IPS-20b (cell line): Measurements from ENCODE around the gene EOGT.

Source experiments
- H3K27ac ChIP-seq: one replicate; pipeline ENCODE4 v1.5.1; 2013; ENCODE audit warnings: low read length
- H3K27me3 ChIP-seq: 2 replicates; pipeline ENCODE4 v1.6.1; 2013; ENCODE audit warnings: mild to moderate bottlenecking, low read length, inconsistent platforms; ENCODE audit not compliant: insufficient read depth
- H3K36me3 ChIP-seq: 2 replicates; pipeline ENCODE4 v1.6.1; 2013; ENCODE audit warnings: low read depth, mild to moderate bottlenecking, inconsistent platforms, low read length, moderate library complexity; ENCODE audit not compliant: insufficient read depth
- H3K4me1 ChIP-seq: 2 replicates; pipeline ENCODE4 v1.6.1; 2013; ENCODE audit warnings: mild to moderate bottlenecking, control low read depth, inconsistent platforms, low read length, moderate library complexity; ENCODE audit not compliant: insufficient read depth
- H3K4me3 ChIP-seq: 2 replicates; pipeline ENCODE4 v1.5.1; 2013; ENCODE audit warnings: mild to moderate bottlenecking, low read length, inconsistent platforms
- H3K9ac ChIP-seq: 2 replicates; pipeline ENCODE4 v1.6.1; 2013; ENCODE audit warnings: low read depth, mild to moderate bottlenecking, inconsistent platforms, low read length, moderate library complexity
- H3K9me3 ChIP-seq: 2 replicates; pipeline ENCODE4 v1.6.1; 2013; ENCODE audit warnings: mild to moderate bottlenecking, low read depth, low read length, inconsistent platforms; ENCODE audit not compliant: insufficient read depth

The EOGT gene

GRCh38 chr3:69031635-69032034 is 18.2 kb upstream of the EOGT start:
- Histone ChIP-seq H3K9ac (no peak overlapping the region), H3K36me3 (peaks cover 71% of the 10 kb centered on the region), H3K9me3 (no peaks in the 10 kb centered on the region), H3K4me3 (no peak overlapping the region), H3K27me3 (no peaks in the 10 kb centered on the region), H3K4me1 (no peaks in the 10 kb centered on the region), H3K27ac (no peak overlapping the region)

DNA sequence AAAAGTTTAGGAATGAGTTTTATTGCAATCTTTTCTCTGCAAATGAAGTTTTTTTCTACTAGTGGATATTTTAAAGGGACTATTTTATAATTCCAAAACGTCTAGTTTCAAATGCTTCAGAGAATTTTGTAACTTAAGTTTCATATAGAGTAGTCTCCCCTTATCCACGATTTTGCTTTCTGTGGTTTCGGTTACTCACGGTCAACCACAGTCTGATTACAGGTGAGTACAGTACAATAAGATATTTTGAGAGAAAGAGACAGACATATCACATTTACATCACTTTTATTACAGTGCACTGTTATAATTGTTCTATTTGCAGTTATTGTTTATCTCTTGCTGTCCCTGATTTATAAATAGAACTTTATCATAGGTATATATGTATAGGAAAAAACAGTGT is 7.4 kb upstream of the EOGT start:
- no peaks in the 10 kb centered on the region for H3K27me3 ChIP-seq
- H3K4me1 ChIP-seq: peaks cover 7% of the 10 kb centered on the region; the same call in 1 of the 2 replicates
- no peak overlapping the region for H3K27ac ChIP-seq
- H3K4me3 ChIP-seq: no peak overlapping the region
- H3K9me3 ChIP-seq: no peaks in the 10 kb centered on the region
- no peak overlapping the region for H3K9ac ChIP-seq
- H3K36me3 ChIP-seq: peaks cover 25% of the 10 kb centered on the region

- H3K4me1 ChIP-seq: peaks cover 8% of the 10 kb centered on the region; the same call in 1 of the 2 replicates
- no peaks in the 10 kb centered on the region for H3K9me3 ChIP-seq
- no peak overlapping the region for H3K4me3 ChIP-seq
- peaks cover 21% of the 10 kb centered on the region for H3K36me3 ChIP-seq
- no peaks in the 10 kb centered on the region for H3K27me3 ChIP-seq
- no peak overlapping the region for H3K9ac ChIP-seq
- no peak overlapping the region for H3K27ac ChIP-seq
These were observed 6.9 kb upstream of the EOGT start for GRCh38 chr3:69020424-69020823.

DNA sequence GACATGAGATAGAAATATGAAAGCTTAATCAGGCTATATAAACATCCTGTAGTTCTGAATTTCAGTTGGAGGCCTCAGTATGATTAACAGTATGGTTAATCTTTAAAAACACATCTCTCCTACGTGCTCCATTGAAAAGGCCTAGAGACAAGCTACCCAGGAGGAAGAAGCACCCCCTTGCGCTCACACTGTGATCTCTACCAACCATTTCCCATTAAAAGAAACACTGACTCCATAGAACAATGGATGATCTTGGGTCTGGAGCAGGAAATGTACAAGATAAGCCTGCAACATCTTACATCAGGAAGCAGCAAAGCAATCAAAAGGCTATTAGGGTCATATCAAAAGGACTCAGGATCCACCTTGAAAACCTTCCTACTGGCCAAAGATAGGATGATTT is 3.4 kb upstream of the EOGT start:
- H3K4me3 ChIP-seq: no peak overlapping the region
- peaks cover 29% of the 10 kb centered on the region; the same call in 1 of the 2 replicates for H3K4me1 ChIP-seq
- H3K9ac ChIP-seq: no peak overlapping the region
- no peaks in the 10 kb centered on the region for H3K36me3 ChIP-seq
- H3K27ac ChIP-seq: no peak overlapping the region
- H3K27me3 ChIP-seq: peaks cover 19% of the 10 kb centered on the region; the same call in 1 of the 2 replicates
- no peaks in the 10 kb centered on the region for H3K9me3 ChIP-seq

DNA sequence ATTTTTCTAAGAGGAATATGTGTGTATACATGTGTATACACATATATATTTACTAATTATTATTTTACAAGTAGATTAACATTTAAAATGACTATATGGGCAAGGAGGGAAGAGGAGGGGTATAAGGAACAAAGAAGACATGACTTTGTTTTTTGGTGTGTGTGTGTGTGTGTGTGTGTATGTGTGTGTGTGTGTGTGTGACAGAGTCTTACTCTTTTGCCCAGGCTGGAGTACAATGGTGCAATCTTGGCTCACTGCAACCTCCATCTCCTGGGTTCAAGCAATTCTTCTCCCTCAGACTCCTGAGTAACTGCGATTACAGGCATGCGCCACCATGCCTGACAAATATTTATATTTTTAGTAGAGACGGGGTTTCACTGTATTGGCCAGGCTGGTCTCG is 2.6 kb upstream of the EOGT start:
- no peak overlapping the region for H3K4me3 ChIP-seq
- H3K9me3 ChIP-seq: no peaks in the 10 kb centered on the region
- peaks cover 2% of the 10 kb centered on the region; the same call in 1 of the 2 replicates for H3K36me3 ChIP-seq
- H3K27me3 ChIP-seq: peaks cover 19% of the 10 kb centered on the region; the same call in 1 of the 2 replicates
- no peak overlapping the region for H3K9ac ChIP-seq
- H3K27ac ChIP-seq: no peak overlapping the region
- peaks cover 37% of the 10 kb centered on the region for H3K4me1 ChIP-seq

GRCh38 chr3:69014022-69014580 is 617 bp upstream of the EOGT start:
- Histone ChIP-seq H3K4me3 (peak overlapping the region; percentile 59), H3K27me3 (peaks cover 19% of the 10 kb centered on the region; the same call in 1 of the 2 replicates), H3K9me3 (no peaks in the 10 kb centered on the region), H3K36me3 (peaks cover 16% of the 10 kb centered on the region; the same call in 1 of the 2 replicates), H3K4me1 (peaks cover 56% of the 10 kb centered on the region), H3K9ac (peak overlapping the region; percentile 58; the same call in 1 of the 2 replicates), H3K27ac (no peak overlapping the region)

DNA sequence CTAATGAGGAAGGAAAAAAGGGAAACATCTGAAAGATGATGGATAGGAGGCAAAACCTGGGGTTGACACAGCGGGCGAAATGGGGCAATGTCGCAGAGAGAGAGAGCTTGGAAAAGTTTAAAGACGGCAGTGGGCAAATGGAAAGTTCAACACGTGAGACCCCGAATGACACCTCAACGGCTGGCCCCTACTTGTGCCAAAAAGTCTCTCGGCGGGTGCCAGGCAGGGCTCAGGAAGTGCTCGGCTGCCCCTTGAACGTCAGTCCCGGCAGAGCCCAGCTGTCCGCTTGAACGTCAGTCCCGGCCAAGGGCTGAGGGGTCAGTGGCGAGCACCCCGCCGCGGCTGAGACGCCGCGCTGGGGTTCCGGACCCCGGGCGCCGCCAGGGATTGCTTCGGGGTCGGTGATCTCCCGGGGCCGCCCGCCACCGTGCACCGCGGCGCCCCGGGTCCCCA is 658 bp downstream of the EOGT start:
- Histone ChIP-seq H3K27me3 (peaks cover 19% of the 10 kb centered on the region; the same call in 1 of the 2 replicates), H3K27ac (no peak overlapping the region), H3K9ac (peak overlapping the region; percentile 58; the same call in 1 of the 2 replicates), H3K9me3 (no peaks in the 10 kb centered on the region), H3K36me3 (peaks cover 29% of the 10 kb centered on the region; the same call in 1 of the 2 replicates), H3K4me3 (peak overlapping the region; percentile 59), H3K4me1 (peaks cover 62% of the 10 kb centered on the region)

DNA sequence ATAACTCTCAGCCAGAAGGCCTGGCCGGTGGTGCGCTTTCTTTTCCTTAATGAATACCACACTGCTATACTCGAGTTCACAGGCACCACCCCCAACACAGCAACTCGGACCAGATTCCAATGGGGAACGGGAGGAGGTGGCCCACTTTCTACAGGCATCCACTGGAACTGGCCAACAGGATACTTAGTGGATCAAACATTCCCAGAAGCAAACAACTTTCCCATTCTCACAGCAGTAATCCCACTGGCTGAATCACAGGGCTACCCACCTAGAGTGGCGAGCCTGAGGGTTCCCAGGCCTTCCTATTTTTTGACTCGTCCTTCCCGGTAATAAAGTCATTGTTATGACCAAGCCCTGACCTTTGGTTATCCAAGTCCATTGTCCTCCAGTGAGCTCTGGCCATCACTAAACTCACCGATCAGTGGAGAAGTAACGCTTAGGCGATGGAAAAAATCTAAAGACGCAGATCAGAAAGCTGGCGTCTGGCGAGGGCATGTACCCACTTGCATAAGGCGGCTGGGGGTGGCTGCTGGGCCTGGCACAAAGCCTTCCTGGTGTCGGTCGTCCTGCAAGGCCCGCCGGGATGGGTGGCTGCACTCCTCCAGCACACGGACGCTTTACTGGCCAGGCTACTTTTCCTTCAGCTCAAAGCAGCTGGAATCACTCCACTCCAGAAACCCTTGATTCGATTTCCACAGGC is 1.2 kb downstream of the EOGT start:
- Histone ChIP-seq H3K9ac (peak overlapping the region; percentile 58; the same call in 1 of the 2 replicates), H3K9me3 (no peaks in the 10 kb centered on the region), H3K4me1 (peaks cover 59% of the 10 kb centered on the region), H3K27me3 (peaks cover 19% of the 10 kb centered on the region; the same call in 1 of the 2 replicates), H3K36me3 (peaks cover 31% of the 10 kb centered on the region; the same call in 1 of the 2 replicates), H3K27ac (no peak overlapping the region), H3K4me3 (peak overlapping the region; percentile 59)

- Histone ChIP-seq H3K4me3 (no peak overlapping the region), H3K27ac (peak overlapping the region; percentile 81), H3K27me3 (peaks cover 19% of the 10 kb centered on the region; the same call in 1 of the 2 replicates), H3K36me3 (peaks cover 40% of the 10 kb centered on the region; the same call in 1 of the 2 replicates), H3K9ac (peak overlapping the region; percentile 78; the same call in 1 of the 2 replicates), H3K9me3 (no peaks in the 10 kb centered on the region), H3K4me1 (peaks cover 55% of the 10 kb centered on the region)
These were observed 2.3 kb downstream of the EOGT start for GRCh38 chr3:69011096-69011730.

DNA sequence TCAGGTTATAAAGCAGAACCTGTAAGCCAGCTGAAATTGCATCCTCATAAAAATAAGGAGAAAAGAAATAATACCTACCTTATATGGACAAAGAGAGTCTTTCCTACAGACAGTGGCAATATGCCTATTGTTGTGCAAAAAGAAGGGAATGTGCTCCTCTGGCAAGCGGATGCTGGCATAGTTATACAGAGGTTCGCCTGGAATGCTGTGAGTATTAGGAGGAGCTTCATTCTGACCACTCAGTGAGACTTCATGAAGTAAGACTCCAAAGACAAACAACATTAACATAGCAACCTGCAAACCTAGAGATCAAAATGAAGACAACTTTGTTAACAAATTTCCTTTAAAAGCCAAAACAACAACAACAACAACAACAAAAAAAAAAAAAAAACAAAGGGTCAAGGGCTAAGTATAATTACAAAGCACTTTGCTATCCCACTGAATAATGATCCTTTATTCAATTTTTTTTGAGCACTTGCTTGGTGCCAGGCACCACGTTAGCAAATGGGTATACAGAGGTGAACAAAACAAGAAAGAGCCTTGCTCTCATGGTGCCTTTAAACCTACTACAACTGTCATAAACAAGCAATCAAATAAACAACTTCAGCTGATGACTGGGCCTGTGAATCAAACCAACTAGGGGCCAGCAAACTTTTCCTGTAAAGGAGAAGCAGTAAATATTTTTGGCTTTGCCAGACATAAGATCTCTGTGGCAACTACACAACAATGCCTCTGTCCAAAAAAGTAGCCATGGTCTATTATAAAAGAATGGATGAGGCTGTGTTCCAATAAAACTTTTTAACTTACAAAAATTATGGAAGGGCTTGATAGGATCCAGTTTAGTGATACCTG is 3.7 kb downstream of the EOGT start:
- H3K27me3 ChIP-seq: peaks cover 19% of the 10 kb centered on the region; the same call in 1 of the 2 replicates
- H3K9me3 ChIP-seq: no peaks in the 10 kb centered on the region
- peak overlapping the region; percentile 27; the same call in 1 of the 2 replicates for H3K4me3 ChIP-seq
- H3K9ac ChIP-seq: peak overlapping the region; percentile 78; the same call in 1 of the 2 replicates
- peaks cover 49% of the 10 kb centered on the region for H3K4me1 ChIP-seq
- peak overlapping the region; percentile 81 for H3K27ac ChIP-seq
- H3K36me3 ChIP-seq: peaks cover 54% of the 10 kb centered on the region

DNA sequence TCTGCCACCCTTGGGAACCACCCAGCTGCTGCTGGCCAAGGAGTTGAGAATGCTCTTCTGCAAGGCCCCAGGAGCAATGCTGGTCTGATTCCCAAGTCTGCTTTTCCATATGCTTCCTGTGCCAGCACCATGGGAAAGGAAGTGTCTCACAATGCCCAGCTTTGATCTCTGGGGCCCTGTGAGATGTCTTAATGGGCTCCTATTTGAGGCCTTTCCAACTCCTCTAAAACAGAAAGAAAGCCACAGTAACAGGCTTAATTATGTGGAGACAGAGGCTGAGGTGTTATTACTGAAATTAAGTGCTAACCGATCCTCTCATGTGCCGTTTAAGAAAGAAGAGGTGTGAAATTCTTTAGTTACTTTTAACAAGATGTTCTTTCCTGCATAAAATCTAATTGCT is 4.5 kb downstream of the EOGT start:
- peak overlapping the region; percentile 27; the same call in 1 of the 2 replicates for H3K4me3 ChIP-seq
- peak overlapping the region; percentile 60 for H3K27ac ChIP-seq
- peak overlapping the region; percentile 66; the same call in 1 of the 2 replicates for H3K9ac ChIP-seq
- peaks cover 62% of the 10 kb centered on the region for H3K36me3 ChIP-seq
- H3K9me3 ChIP-seq: no peaks in the 10 kb centered on the region
- peaks cover 41% of the 10 kb centered on the region for H3K4me1 ChIP-seq
- H3K27me3 ChIP-seq: peaks cover 11% of the 10 kb centered on the region; the same call in 1 of the 2 replicates
